Breast epithelium (tissue), 3 donors: ENCODE measurements around the gene SCG5.

Source experiments
- CTCF ChIP-seq, 3 donors: fragments of 450-650 bp; IDR thresholded peaks; one replicate each; pipeline ENCODE4 v1.5.1; 2016 to 2017; ENCODE audit warnings: antibody characterized with exemption in 3 of 3, mild to moderate bottlenecking in 3 of 3, moderate library complexity in 3 of 3
- POLR2A ChIP-seq: fragments of 450-650 bp; IDR thresholded peaks from one replicate; pipeline ENCODE4 v1.6.1; 2016; ENCODE audit warnings: antibody characterized with exemption, mild to moderate bottlenecking, moderate library complexity

DNA sequence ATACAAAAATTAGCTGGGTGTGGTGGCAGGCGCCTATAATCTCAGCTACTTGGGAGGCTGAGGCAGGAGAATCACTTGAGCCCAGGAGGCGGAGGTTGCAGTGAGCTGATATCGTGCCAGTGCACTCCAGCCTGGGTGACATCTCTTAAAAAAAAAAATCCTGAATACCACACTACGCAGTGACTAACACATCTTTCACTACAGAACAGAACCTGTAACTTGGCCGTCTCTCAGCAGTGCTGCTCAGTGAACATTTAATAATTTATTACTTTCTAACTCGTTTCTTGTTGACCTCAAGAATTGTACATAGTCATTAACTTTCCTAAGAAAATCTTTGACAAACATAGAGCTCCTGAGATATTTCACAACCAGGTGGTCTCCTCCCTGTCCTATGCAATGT is 80.1 kb downstream of the SCG5 start:
- TF ChIP-seq POLR2A: no peak
- TF ChIP-seq CTCF (IDR thresholded peaks at IDR 0.05): no peak
